Right atrium auricular region (tissue), 2 donors: Measurements from ENCODE around the gene ODF4. TPM values are rescaled to one million over a fixed set of nuclear protein-coding genes. Genes with fewer than 3 reads are reported as not detected.
A peak's percentile ranks its signal among the peaks of the same experiment; 100 is the strongest.

Source experiments
- DNase-seq: peaks from one replicate; pipeline ENCODE4 v3.0.0-alpha.2; 2019; ENCODE audit warnings: low spot score
- H3K27ac ChIP-seq, 2 donors: fragments of 200-600 bp; sonication (generic); 1 replicate in 1 of 2; 2 replicates in 1 of 2; pipeline ENCODE4 v1.5.1; 2016 to 2019
- H3K27me3 ChIP-seq, 2 donors: fragments of 200-600 bp; sonication (generic); one replicate each; pipeline versions ENCODE4 v1.5.1 to v1.6.0; 2017 to 2019
- H3K36me3 ChIP-seq: fragments of 200-600 bp; sonication (generic); one replicate; pipeline ENCODE4 v1.5.1; 2016
- H3K4me1 ChIP-seq, 2 donors: fragments of 200-600 bp; sonication (generic); one replicate each; pipeline versions ENCODE4 v1.5.1 to v1.6.0; 2017 to 2019
- H3K4me3 ChIP-seq, 2 donors: fragments of 200-600 bp; sonication (generic); 1 replicate in 1 of 2; 2 replicates in 1 of 2; pipeline ENCODE4 v1.5.1; 2017 to 2019; ENCODE audit warnings: mild to moderate bottlenecking in 1 of 2, moderate library complexity in 1 of 2
- H3K9me3 ChIP-seq, 2 donors: fragments of 200-600 bp; sonication (generic); one replicate each; pipeline ENCODE4 v1.5.1; 2019
- total RNA-seq, 2 donors: library from RNA; depleted of rRNA; stranded (reverse); fragments of >200 nt; gene quantifications; one replicate each; pipeline ENCODE4 v1.1.0, GENCODE V29; 2016
- TF ChIP-seq, protein P1 (sequence below), 2 donors: fragments of 200-600 bp; sonication (generic); IDR thresholded peaks; one replicate each; pipeline ENCODE4 v1.5.1; 2019; ENCODE audit warnings: antibody characterized with exemption in 2 of 2

ODF4 gene
- total RNA-seq, 2 donors from 2014 or later = not detected

DNA sequence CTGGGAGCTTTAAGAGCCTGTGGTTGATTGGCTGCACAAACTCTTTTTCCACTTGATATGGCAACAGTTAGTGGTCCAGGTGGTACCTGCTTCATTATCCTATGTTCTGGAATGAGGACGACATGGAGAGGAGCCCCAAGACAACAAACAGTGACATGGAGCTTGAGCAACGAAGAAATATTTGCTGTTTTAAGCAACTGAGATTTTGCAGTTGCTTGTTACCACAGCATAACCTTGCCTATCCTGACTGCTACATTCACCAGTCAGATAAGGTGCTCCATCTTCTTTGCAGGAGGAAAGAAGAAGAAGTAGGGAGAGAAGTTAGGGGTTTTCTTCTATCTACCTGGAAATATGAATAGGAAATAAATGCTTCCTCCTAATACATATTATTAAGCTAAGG, 7.5 kb upstream of the ODF4 start:
- TF ChIP-seq, protein P1, sequence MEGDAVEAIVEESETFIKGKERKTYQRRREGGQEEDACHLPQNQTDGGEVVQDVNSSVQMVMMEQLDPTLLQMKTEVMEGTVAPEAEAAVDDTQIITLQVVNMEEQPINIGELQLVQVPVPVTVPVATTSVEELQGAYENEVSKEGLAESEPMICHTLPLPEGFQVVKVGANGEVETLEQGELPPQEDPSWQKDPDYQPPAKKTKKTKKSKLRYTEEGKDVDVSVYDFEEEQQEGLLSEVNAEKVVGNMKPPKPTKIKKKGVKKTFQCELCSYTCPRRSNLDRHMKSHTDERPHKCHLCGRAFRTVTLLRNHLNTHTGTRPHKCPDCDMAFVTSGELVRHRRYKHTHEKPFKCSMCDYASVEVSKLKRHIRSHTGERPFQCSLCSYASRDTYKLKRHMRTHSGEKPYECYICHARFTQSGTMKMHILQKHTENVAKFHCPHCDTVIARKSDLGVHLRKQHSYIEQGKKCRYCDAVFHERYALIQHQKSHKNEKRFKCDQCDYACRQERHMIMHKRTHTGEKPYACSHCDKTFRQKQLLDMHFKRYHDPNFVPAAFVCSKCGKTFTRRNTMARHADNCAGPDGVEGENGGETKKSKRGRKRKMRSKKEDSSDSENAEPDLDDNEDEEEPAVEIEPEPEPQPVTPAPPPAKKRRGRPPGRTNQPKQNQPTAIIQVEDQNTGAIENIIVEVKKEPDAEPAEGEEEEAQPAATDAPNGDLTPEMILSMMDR (IDR thresholded peaks at IDR 0.05) = no peak
- Histone ChIP-seq H3K27ac (no peak overlapping the region), H3K4me3 (no peak overlapping the region), H3K36me3 (no peaks in the 10 kb centered on the region), H3K27me3 (no peaks in the 10 kb centered on the region), H3K9me3 (no peaks in the 10 kb centered on the region), H3K4me1 (peaks cover 0 to 4% of the 10 kb centered on the region in 2 donors)
- no peak for DNase-seq

DNA sequence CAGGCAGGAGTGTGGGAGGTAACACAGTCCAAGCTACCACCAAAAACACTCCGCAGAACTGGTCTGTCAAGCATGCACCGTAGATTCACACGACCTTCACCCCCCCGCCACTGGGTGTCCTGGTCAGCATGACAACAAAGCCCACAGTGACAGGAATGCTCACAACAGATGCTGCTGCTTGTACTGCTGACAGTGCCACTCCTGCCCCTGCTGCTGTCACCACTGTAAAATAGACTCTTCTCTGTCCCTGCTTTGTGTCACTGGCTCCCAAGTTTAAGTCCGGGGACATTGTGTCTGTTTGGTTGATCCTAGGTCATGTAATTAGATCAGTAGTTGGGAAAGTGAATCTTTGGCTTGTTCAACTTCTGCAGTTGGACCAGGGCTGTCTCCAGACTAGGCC, 7.0 kb upstream of the ODF4 start:
- TF ChIP-seq, protein P1 (IDR thresholded peaks at IDR 0.05) = no peak
- DNase-seq = no peak
- Histone ChIP-seq H3K4me3 (no peak overlapping the region), H3K4me1 (no peaks in the 10 kb centered on the region), H3K36me3 (no peaks in the 10 kb centered on the region), H3K27ac (peak overlapping the region in 1 of 2 donors; percentile 11), H3K27me3 (no peaks in the 10 kb centered on the region), H3K9me3 (no peaks in the 10 kb centered on the region)

DNA sequence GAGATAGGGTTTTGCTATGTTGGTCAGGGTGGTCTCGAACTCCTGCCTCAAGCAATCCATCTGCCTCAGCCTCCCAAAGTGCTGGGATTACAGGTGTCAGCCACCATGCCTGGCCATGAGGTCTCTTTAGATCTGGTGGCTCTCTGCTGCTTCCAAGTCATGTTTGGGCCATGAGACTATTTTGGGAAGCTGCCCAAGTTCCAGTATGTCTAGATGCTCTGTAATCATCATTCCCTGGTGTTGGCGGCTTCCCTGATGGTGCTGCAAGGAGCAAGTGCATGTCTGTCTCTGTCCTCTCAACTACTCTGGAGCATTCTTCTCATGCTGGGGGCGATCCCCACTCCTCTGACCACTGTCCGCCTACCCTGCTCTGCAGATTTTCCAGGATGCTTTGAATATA, 6.4 kb upstream of the ODF4 start:
- no peaks in the 10 kb centered on the region for H3K36me3 ChIP-seq
- TF ChIP-seq, protein P1 (IDR thresholded peaks at IDR 0.05) = no peak
- H3K4me3 ChIP-seq = no peak overlapping the region
- DNase-seq = no peak
- peaks cover 0 to 4% of the 10 kb centered on the region in 2 donors for H3K4me1 ChIP-seq
- peak overlapping the region in 1 of 2 donors; percentile 11 for H3K27ac ChIP-seq
- H3K9me3 ChIP-seq = no peaks in the 10 kb centered on the region
- no peaks in the 10 kb centered on the region for H3K27me3 ChIP-seq

DNA sequence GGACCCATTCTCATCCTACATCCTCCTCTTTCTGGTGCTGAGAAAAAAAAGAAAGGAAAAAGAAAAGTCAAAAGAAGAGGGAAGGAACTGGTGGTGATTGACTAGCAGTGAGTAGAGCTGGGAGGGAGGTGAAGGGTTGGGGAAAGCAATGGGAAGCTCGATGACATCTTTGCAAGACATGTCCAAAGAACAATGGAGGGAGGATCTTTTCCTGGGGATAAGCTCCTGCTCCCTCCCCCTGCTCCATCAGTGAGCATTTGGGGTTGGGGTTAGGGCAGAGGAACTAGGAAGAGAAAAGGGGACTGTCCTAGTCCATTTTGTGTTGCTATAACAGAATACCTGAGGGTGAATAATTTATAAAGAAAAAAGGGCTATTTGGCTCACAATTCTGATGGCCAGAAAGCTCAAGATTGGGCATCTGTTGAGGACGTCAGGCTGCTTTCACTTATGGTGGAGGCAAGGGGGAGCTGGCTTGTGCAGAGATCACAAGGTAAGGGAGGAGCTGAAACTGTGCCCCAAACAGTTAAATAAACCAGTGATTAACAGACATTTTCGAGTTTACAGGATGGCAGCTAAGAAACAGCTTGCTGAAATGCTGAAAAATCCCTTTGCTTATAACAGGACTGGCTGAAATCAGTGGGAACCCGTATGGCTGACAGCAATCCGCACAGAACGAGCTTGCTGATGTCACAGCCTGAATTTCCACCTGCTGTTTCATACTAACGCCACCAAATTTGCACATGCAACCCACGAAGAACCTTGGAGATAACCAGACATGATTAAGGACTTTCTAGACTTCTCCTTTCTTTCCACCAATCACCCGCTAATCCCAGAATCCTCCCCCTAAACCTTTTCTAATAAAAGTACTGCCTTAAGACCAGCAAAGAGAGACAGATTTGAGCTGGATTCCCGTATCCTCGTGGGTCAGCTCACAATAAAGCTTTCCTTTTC, 1.6 kb upstream of the ODF4 start:
- Histone ChIP-seq H3K4me1 (peaks cover 0 to 9% of the 10 kb centered on the region in 2 donors), H3K27me3 (no peaks in the 10 kb centered on the region), H3K36me3 (no peaks in the 10 kb centered on the region), H3K9me3 (no peaks in the 10 kb centered on the region), H3K4me3 (no peak overlapping the region), H3K27ac (no peak overlapping the region)
- no peak for DNase-seq
- TF ChIP-seq, protein P1 (IDR thresholded peaks at IDR 0.05) = no peak

DNA sequence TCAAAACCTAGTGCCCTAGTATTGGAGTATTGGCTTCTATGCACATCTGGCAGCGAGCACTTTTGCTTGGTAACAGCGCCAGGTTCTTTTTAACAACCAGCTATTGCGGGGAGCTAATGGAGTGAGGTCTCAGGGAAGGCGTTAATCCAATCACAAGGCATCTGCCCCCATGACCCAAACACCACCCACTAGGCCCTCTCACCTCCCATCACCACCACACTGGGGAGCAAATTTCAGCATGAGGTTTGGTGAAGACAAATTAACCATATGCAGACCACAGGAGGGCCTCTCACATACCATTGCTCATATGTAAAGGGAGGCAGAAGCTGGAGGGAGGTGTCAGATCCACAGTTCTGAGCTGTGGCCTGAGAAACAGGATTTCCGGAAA, 893 bp upstream of the ODF4 start:
- Histone ChIP-seq H3K36me3 (no peaks in the 10 kb centered on the region), H3K4me3 (no peak overlapping the region), H3K4me1 (peaks cover 0 to 9% of the 10 kb centered on the region in 2 donors), H3K27ac (no peak overlapping the region), H3K9me3 (no peaks in the 10 kb centered on the region), H3K27me3 (no peaks in the 10 kb centered on the region)
- no peak for DNase-seq
- TF ChIP-seq, protein P1 (IDR thresholded peaks at IDR 0.05) = no peak
